Dendritic cell treated with granulocyte-macrophage colony-stimulating factor and Interleukin-4, amounts not matched to agents 40 ng/mL and 50 ng/mL, for 4 days (primary cell): ENCODE data around the gene CDK19.
"Not testable (repeated sequence)": the region's sequence is repeated elsewhere in the genome, so short reads cannot be mapped to it uniquely, and the experiment has no call there.

Experiments
- H3K27ac Mint-ChIP-seq: one replicate; pipeline ENCODE4 v1.8.0; 2022; ENCODE audit warnings: mild to moderate bottlenecking, mixed read lengths
- H3K27me3 Mint-ChIP-seq: one replicate; pipeline ENCODE4 v1.8.0; 2022; ENCODE audit warnings: mild to moderate bottlenecking, mixed read lengths
- H3K36me3 Mint-ChIP-seq: one replicate; pipeline ENCODE4 v1.8.0; 2022; ENCODE audit warnings: low read depth, mixed read lengths
- H3K4me1 Mint-ChIP-seq: one replicate; pipeline ENCODE4 v1.8.0; 2022; ENCODE audit warnings: low read depth, mixed read lengths
- H3K4me3 Mint-ChIP-seq: one replicate; pipeline ENCODE4 v1.8.0; 2022; ENCODE audit warnings: mild to moderate bottlenecking, moderate library complexity, mixed read lengths
- H3K9me3 Mint-ChIP-seq: one replicate; pipeline ENCODE4 v1.8.0; 2022; ENCODE audit warnings: mixed read lengths
- intact Hi-C: fragments of 100-400 bp; cut with micrococcal nuclease; formaldehyde crosslinking; loops from one replicate; pipeline ENCODE4 v1.15.0; 2022

CDK19 gene

GRCh38 chr6:110828396-110828795, 13.1 kb upstream of the CDK19 start:
- Mint-ChIP-seq H3K9me3 (no peaks in the 10 kb centered on the region), H3K27me3 (no peaks in the 10 kb centered on the region), H3K36me3 (peaks cover 10% of the 10 kb centered on the region), H3K4me3 (no peak overlapping the region), H3K27ac (peak overlapping the region; percentile 50), H3K4me1 (peaks cover 40% of the 10 kb centered on the region)
- intact Hi-C loops, result no loop called here

DNA sequence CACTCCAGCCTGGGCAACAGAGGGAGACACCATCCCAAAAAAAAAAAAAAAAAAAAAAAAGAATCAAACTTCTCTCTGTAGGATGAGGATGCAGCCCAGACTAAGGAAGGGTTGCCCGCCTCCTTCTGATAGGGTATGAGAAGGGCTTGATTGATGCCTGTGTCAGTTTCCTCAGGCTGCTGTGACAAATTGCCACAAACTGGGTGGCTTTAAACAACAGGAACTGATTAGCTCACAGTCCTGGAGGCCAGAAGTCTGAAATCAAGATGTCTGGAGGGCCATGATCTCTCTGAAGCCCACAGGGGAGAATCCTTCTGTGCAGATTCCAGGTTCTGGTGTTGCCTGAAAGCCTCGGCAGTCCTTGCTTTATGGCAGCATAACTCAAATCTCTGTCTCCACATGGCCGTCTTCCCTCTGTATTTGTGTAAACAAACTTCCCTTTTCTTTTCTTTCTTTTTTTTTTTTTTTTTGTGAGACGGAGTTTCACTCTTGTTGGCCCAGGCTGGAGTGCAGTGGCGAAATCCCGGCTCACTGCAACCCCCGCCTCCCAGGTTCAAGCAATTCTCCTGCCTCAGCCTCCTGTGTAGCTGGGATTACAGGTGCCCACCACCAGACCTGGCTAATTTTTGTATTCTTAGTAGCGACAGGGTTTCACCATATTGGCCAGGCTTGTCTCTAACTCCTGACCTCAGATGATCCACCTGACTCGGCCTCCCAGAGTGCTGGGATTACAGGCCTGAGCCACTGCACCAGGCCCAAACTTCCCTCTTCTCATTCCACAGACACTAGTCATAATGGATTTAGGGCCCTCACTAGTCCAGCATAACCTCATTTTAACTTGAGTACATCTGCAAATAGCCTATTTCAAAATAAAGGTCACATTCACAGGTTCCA, 11.2 kb upstream of the CDK19 start:
- intact Hi-C loops, result no loop called here
- peak overlapping the region; percentile 98 for H3K27ac Mint-ChIP-seq
- H3K4me3 Mint-ChIP-seq, result peak overlapping the region; percentile 61
- no peaks in the 10 kb centered on the region for H3K27me3 Mint-ChIP-seq
- H3K36me3 Mint-ChIP-seq, result no peaks in the 10 kb centered on the region
- peaks cover 58% of the 10 kb centered on the region for H3K4me1 Mint-ChIP-seq
- no peaks in the 10 kb centered on the region for H3K9me3 Mint-ChIP-seq

- Mint-ChIP-seq H3K4me3 (peak overlapping the region; percentile 13), H3K36me3 (no peaks in the 10 kb centered on the region), H3K4me1 (peaks cover 78% of the 10 kb centered on the region), H3K9me3 (no peaks in the 10 kb centered on the region), H3K27me3 (no peaks in the 10 kb centered on the region), H3K27ac (peak overlapping the region; percentile 7)
- intact Hi-C loops, result no loop called here
These were observed 7.9 kb upstream of the CDK19 start for GRCh38 chr6:110823146-110823545.

GRCh38 chr6:110822249-110822648, 7.0 kb upstream of the CDK19 start:
- H3K4me3 Mint-ChIP-seq, result no peak overlapping the region
- H3K9me3 Mint-ChIP-seq, result no peaks in the 10 kb centered on the region
- H3K4me1 Mint-ChIP-seq, result peaks cover 83% of the 10 kb centered on the region
- H3K27me3 Mint-ChIP-seq, result no peaks in the 10 kb centered on the region
- intact Hi-C loops, result no loop called here
- H3K36me3 Mint-ChIP-seq, result no peaks in the 10 kb centered on the region
- H3K27ac Mint-ChIP-seq, result peak overlapping the region; percentile 7

- intact Hi-C loops, result no loop called here
- no peaks in the 10 kb centered on the region for H3K27me3 Mint-ChIP-seq
- no peaks in the 10 kb centered on the region for H3K9me3 Mint-ChIP-seq
- H3K36me3 Mint-ChIP-seq, result peaks cover 13% of the 10 kb centered on the region
- peak overlapping the region; percentile 88 for H3K4me3 Mint-ChIP-seq
- peak overlapping the region; percentile 93 for H3K27ac Mint-ChIP-seq
- peaks cover 61% of the 10 kb centered on the region for H3K4me1 Mint-ChIP-seq
These were observed 1.4 kb upstream of the CDK19 start for GRCh38 chr6:110816677-110817076.

DNA sequence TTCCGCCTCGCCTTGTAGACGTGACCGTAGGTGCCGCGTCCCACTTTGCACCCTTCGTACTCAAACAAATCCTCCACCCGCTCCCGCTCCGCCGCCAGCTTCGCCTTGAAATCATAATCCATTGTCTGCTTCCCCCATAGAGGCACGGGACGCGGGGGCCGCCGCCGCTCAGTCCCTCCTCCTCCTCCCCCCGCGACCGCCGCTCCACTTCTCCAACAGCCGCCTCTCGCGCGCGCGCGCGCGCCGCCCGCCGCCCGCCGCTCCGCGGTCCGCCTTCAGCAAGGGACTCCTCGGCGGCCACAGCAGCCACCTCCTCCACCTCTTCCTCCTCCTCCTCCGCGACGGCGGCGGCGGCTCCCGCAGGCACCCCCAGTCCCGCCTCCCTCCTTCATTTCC, 256 bp downstream of the CDK19 start:
- H3K4me3 Mint-ChIP-seq, result peak overlapping the region; percentile 88
- H3K9me3 Mint-ChIP-seq, result no peaks in the 10 kb centered on the region
- peaks cover 55% of the 10 kb centered on the region for H3K4me1 Mint-ChIP-seq
- intact Hi-C loops, result loop anchor here (1.0 kb wide), 2 partner anchors 59 to 143 kb away; partner anchors contain the start of genes AMD1 and GTF3C6
- H3K27ac Mint-ChIP-seq, result peak overlapping the region; percentile 93
- H3K36me3 Mint-ChIP-seq, result peaks cover 13% of the 10 kb centered on the region
- no peaks in the 10 kb centered on the region for H3K27me3 Mint-ChIP-seq

GRCh38 chr6:110814102-110815014, 911 bp downstream of the CDK19 start:
- no peaks in the 10 kb centered on the region for H3K27me3 Mint-ChIP-seq
- intact Hi-C loops, result loop anchor here (1.0 to 5.0 kb wide), 3 partner anchors 60 to 144 kb away; partner anchors contain the start of genes AMD1 and GTF3C6
- H3K4me3 Mint-ChIP-seq, result peak overlapping the region; percentile 88
- peak overlapping the region; percentile 93 for H3K27ac Mint-ChIP-seq
- peaks cover 13% of the 10 kb centered on the region for H3K36me3 Mint-ChIP-seq
- H3K9me3 Mint-ChIP-seq, result no peaks in the 10 kb centered on the region
- peaks cover 53% of the 10 kb centered on the region for H3K4me1 Mint-ChIP-seq

- Mint-ChIP-seq H3K9me3 (no peaks in the 10 kb centered on the region), H3K4me3 (peak overlapping the region; percentile 88), H3K4me1 (peaks cover 48% of the 10 kb centered on the region), H3K27ac (peak overlapping the region; percentile 93), H3K27me3 (no peaks in the 10 kb centered on the region), H3K36me3 (peaks cover 13% of the 10 kb centered on the region)
- intact Hi-C loops, result loop anchor here (5.0 kb wide), 1 partner anchor 131 kb away; no protein-coding TSS in a partner anchor
These were observed 1.7 kb downstream of the CDK19 start for GRCh38 chr6:110813338-110814101.

GRCh38 chr6:110812719-110813118, 2.5 kb downstream of the CDK19 start:
- H3K36me3 Mint-ChIP-seq, result peaks cover 13% of the 10 kb centered on the region
- H3K4me3 Mint-ChIP-seq, result no peak overlapping the region
- no peaks in the 10 kb centered on the region for H3K27me3 Mint-ChIP-seq
- H3K9me3 Mint-ChIP-seq, result no peaks in the 10 kb centered on the region
- H3K4me1 Mint-ChIP-seq, result peaks cover 42% of the 10 kb centered on the region
- intact Hi-C loops, result loop anchor here (5.0 kb wide), 1 partner anchor 130 kb away; no protein-coding TSS in a partner anchor
- H3K27ac Mint-ChIP-seq, result no peak overlapping the region

DNA sequence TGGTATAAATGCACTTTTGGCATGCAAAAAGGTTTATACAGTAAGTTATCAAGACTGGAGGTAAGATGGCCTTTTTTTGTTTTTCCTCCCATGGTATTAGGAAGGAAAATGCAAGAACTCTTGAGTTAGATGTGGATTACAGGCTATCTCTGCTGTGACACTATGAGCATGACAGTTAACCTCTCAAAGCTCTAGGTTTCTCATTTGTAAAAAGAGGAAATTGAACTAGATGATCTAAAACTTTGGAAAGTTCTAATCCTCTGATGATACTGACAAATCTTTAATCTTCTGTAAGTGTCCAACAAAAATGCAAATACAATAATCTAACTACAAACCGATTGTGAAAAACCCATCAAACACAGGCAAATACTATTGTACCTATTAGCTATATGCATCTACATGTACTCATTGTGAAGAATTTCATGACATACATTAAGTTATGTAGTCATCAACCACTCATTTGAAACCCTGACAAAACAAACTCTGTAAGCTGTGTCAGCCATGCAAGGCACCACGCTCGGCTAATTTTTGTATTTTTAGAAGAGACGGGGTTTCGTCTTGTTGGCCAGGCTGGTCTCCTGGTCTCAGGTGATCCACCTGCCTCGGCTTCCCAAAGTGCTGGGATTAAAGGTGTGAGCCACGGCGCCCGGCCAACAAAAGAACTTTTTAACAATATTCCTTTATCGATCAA, 4.2 kb downstream of the CDK19 start:
- H3K36me3 Mint-ChIP-seq, result peaks cover 13% of the 10 kb centered on the region
- H3K27ac Mint-ChIP-seq, result no peak overlapping the region
- no peak overlapping the region for H3K4me3 Mint-ChIP-seq
- intact Hi-C loops, result loop anchor here (5.0 kb wide), 1 partner anchor 129 kb away; no protein-coding TSS in a partner anchor
- H3K9me3 Mint-ChIP-seq, result no peaks in the 10 kb centered on the region
- no peaks in the 10 kb centered on the region for H3K27me3 Mint-ChIP-seq
- H3K4me1 Mint-ChIP-seq, result peaks cover 30% of the 10 kb centered on the region

DNA sequence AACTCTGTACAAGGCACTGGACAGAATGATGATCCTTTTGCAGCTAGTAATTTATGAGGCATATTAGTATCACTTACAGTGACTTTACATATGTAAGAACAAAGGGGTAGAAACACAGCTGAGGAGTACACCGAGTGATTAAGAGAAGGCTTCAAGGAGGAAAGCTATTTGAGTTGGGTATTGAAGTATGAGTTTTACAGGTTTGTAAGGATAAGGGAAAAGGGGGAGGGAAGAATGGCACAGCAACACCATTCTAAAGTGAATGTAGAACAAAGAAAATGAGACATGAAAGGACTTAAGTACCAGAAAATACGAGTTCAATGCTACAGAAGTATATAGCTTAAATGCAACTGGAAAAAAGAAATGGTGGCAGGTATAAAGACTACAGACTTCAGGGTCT, 5.5 kb downstream of the CDK19 start:
- intact Hi-C loops, result loop anchor here (5.0 to 10.0 kb wide), 2 partner anchors 55 to 127 kb away; no protein-coding TSS in a partner anchor
- H3K9me3 Mint-ChIP-seq, result no peaks in the 10 kb centered on the region

DNA sequence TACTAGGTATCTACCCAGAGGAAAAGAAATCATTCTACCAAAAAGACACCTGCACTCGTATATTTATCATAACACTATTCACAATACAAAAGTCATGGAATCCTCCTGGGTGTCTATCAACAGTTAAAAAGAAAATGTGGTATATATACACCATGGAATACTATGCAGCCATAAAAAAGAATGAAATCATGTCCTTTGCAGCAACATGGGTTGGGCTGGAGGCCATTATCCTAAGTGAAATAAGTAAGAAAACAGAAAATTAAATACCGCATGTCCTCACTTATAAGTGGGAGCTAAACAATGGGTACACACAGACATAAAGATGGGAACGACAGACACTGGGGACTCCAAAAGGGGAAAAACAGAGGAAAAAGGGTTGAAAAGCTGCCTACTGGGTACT, 13.1 kb downstream of the CDK19 start:
- not testable (repeated sequence) for H3K4me3 Mint-ChIP-seq

More for the DNA sequence above, 5.5 kb downstream of the CDK19 start:
- Mint-ChIP-seq H3K27ac (no peak overlapping the region), H3K36me3 (peaks cover 13% of the 10 kb centered on the region), H3K27me3 (no peaks in the 10 kb centered on the region), H3K4me1 (peaks cover 34% of the 10 kb centered on the region), H3K4me3 (no peak overlapping the region)

DNA sequence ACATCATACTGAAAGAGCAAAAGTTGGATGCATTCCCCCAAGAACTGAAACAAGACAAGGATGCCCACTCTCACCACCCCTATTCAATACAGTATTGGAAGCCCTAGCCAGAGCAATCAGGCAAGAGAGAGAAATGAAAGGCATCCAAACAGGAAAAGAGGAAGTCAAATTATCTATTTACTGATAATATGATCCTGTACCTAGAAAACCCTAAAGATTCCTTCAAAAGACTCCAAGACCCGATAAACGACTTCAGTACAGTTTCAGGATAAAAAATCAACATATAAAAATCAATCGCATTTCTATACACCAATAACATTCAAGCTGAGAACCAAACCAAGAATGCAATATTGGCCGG, 14.5 kb downstream of the CDK19 start:
- Mint-ChIP-seq H3K4me1 (peaks cover 46% of the 10 kb centered on the region), H3K9me3 (no peaks in the 10 kb centered on the region), H3K36me3 (peaks cover 13% of the 10 kb centered on the region), H3K4me3 (no peak overlapping the region), H3K27me3 (no peaks in the 10 kb centered on the region), H3K27ac (no peak overlapping the region)
- intact Hi-C loops, result loop anchor here (10.0 kb wide), 1 partner anchor 46 kb away; no protein-coding TSS in a partner anchor

More for the DNA sequence above, 13.1 kb downstream of the CDK19 start:
- intact Hi-C loops, result loop anchor here (10.0 kb wide), 1 partner anchor 47 kb away; no protein-coding TSS in a partner anchor
- H3K27ac Mint-ChIP-seq, H3K27me3 Mint-ChIP-seq, H3K9me3 Mint-ChIP-seq: not testable (repeated sequence)
- H3K36me3 Mint-ChIP-seq, result peaks cover 13% of the 10 kb centered on the region
- peaks cover 51% of the 10 kb centered on the region for H3K4me1 Mint-ChIP-seq
